Measurements from ENCODE around the gene CADPS. TPM values are rescaled to one million over a fixed set of nuclear protein-coding genes. Genes with fewer than 3 reads are reported as not detected.

CADPS gene
- polyA plus RNA-seq, 3 donors: 1.2 to 2.4 (median 1.2) TPM

GRCh38 chr3:62700357-62700756, 174.9 kb downstream of the CADPS start:
- DNase-seq (ENCODE audit: low read depth in 3 of 3, low spot score in 2 of 3): no peak

DNA sequence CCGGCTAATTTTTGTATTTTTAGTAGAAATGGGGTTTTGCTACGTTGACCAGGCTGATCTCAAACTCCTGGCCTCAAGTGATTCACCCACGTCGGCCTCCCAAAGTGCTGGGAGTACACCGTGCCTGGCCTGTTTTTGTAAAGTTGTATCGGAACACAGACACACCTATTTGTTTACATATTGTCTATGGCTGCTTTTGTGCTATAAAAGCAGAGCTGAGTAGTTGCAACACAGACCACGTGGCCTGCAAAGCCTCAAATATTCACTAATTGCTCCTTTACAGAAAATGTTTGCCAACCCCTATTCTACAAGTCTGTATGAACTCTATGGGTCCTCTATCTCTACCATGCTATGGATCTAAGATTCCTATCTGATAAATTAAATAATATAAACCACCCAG, 175.5 kb downstream of the CADPS start:
- DNase-seq (ENCODE audit: low read depth in 3 of 3, low spot score in 2 of 3): no peak

- DNase-seq (ENCODE audit: low read depth in 3 of 3, low spot score in 2 of 3): no peak
These were observed 179.2 kb downstream of the CADPS start for GRCh38 chr3:62696011-62696410.

DNA sequence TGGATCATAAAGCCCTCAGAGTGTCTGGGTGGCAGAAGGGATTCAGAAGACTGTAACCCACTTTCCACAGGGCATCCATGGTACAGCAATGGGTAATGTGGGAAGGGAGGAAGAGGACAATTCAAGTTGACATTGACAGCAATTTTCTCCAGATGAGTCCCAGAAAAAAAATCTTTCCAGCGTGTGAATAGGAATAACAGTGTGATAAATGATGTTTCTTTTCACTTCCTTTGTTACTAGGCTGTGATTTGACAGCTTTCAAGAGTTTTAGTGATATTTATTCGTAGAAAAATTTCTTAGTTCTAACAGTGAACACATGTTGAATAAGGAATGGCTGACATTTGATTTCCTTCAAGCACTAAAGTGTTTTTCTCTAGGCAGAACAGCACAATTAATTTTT, 186.4 kb downstream of the CADPS start:
- no peak for DNase-seq (ENCODE audit: low read depth in 3 of 3, low spot score in 2 of 3)

GRCh38 chr3:62688050-62688449, 187.2 kb downstream of the CADPS start:
- no peak for DNase-seq (ENCODE audit: low read depth in 3 of 3, low spot score in 2 of 3)

GRCh38 chr3:62686503-62687294, 188.5 kb downstream of the CADPS start:
- DNase-seq (ENCODE audit: low read depth in 3 of 3, low spot score in 2 of 3): no peak

- DNase-seq (ENCODE audit: low read depth in 3 of 3, low spot score in 2 of 3): no peak
These were observed 192.4 kb downstream of the CADPS start for GRCh38 chr3:62682826-62683225.

DNA sequence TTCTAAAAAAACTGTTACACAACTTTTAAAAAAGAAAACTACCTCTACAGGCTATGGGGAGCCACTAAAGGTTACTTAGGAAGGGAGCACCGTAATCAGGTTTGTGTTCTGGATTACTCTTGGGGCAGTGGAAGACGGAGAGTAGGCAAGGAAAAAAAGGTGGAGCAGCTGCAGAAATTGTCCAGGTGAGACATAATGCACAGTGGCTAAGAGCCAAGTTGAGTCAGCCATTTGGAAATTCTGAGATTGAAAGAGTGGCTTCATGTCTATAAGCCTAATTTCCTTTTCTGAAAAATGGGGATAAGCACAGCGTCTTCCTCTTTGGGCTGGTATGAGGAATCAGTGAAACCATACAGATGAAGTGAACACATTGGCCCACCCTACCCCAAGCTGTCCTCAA, 195.2 kb downstream of the CADPS start:
- no peak for DNase-seq (ENCODE audit: low read depth in 3 of 3, low spot score in 2 of 3)

DNA sequence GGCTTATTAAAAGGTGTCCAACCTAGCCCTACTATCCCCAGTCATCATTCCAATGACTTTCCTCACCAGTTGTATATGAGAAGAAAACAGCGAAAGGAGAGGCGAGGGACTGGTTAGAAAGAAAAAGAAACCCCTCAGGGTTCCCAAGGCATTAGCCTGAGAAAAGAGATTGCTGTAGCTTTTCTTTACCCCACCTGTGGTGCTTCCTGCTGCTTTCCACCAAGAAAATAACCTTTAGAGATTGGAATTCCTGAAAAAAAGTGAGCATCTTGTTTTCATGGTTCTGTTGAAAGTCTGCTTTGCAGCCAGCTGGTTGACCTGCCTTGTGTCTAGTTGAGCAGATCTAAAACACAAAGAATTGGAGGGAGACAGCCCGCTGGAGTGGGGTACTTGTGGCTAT, 196.4 kb downstream of the CADPS start:
- no peak for DNase-seq (ENCODE audit: low read depth in 3 of 3, low spot score in 2 of 3)

DNA sequence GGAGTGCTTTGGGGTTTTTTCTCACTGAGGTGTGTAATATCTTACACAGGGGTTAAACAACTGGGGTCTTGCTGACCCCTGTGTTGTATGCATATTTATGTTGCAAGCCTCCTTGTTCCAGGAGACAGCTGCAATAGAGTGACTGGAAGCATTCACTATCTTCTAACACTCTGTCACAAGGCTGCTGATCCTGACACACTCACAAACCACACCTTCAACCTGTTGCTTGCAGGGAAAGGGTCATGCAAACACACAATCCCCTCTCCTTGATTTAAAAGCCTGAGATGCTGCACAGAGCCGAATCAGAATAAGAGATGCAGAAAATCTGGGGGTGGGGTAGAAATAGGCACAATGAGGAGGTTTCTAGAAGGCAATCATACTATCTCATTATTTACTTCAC, 197.3 kb downstream of the CADPS start:
- no peak for DNase-seq (ENCODE audit: low read depth in 3 of 3, low spot score in 2 of 3)

- no peak for DNase-seq (ENCODE audit: low read depth in 3 of 3, low spot score in 2 of 3)
These were observed 198.4 kb downstream of the CADPS start for GRCh38 chr3:62676689-62677271.

GRCh38 chr3:62675492-62675891, 199.7 kb downstream of the CADPS start:
- no peak for DNase-seq (ENCODE audit: low read depth in 3 of 3, low spot score in 2 of 3)

- DNase-seq (ENCODE audit: low read depth in 3 of 3, low spot score in 2 of 3): no peak
These were observed 202.3 kb downstream of the CADPS start for GRCh38 chr3:62672988-62673313.

DNA sequence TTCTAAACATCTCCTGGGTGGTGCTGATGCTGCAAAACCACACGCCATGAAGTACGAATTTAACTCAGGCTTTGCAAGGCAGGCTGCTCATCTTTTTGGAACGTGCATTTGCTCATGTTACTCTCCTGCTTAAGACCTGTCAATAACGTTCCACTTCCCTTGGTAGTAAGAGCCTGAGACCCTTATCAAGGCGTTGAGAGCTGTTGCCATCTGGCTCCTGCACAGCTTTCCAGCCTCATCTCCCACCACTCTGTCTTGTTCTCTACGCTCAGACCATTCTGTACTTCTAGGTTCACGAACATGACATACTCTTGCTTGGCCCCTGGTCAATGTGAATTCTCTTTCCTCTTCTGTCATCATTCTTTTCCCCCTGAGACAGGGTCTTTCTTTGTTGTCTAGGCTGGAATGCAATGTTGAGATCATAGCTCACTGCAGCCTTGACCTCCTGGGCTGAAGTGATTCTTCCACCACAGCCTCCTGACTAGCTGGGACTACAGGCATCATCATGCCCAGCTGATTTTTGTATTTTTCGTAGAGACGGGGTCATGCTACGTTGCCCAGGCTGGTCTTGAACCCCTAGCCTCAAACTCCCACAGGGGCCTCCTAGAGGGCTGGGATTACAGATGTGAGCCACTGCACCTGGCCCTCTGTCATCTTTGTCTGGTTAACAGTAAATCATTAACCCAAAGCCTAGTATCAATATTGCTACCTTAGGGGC, 202.8 kb downstream of the CADPS start:
- no peak for DNase-seq (ENCODE audit: low read depth in 3 of 3, low spot score in 2 of 3)

DNA sequence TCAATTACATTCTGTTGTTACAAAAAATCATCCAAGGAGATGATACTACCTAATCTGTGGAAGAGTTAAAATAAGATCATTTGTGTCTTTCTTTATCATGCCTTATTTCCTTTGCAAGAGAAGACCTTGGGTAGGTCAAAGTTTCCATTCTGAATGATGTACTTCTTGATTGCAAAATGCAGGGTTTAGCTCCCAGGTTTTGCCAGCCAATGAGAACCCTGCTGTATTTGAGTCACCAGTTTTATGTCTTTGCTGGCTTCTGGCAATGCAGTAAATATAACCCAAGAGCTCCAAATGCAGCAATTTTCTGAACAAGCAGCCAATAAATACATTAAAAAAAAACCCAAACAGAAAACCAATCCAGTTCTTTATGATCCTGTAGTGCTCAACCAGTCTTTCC, 204.9 kb downstream of the CADPS start:
- no peak for DNase-seq (ENCODE audit: low read depth in 3 of 3, low spot score in 2 of 3)

DNA sequence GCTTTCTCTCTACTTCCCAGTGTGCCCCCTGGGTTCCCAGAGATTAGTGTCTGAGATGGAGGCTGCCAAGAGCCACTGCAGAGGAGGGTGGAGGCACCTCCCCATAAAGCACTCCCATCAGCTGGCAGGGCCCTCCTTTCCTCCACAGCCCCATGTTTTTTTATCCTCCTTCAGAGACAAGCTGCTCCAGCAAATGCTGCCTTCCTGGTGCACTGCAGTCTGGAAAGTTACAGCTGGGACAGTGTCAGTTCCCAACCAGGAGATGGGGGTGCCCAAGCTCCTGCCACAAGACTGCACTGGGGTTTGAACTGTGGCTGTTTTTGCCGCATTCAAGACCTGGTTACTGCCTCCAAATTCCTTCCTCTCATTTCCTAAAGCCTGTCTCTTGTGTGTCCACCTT, 206.1 kb downstream of the CADPS start:
- DNase-seq (ENCODE audit: low read depth in 3 of 3, low spot score in 2 of 3): no peak

DNA sequence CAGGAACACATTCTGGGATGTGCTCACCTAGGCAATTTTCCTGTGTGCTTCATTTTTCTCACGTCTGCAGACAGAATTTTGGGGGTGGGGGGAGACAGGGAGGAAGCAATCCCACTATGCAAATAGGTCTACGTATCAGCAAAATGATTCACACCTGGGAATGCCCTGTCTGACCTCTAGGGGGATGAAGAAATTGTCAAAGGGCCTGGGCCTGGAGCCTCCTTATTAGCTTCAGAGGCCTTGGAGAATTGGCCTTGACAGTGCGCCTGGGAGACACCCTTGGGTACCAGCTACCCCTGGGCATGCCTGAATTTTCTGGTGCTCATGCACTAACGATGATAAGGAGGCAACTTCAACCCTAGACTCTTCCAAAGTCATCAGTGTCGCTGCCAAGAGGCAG, 207.5 kb downstream of the CADPS start:
- no peak for DNase-seq (ENCODE audit: low read depth in 3 of 3, low spot score in 2 of 3)

GRCh38 chr3:62665627-62666437, 209.4 kb downstream of the CADPS start:
- DNase-seq (ENCODE audit: low read depth in 3 of 3, low spot score in 2 of 3): peak; percentile 42 to 61 (median 52)

GRCh38 chr3:62662677-62663076, 212.5 kb downstream of the CADPS start:
- no peak for DNase-seq (ENCODE audit: low read depth in 3 of 3, low spot score in 2 of 3)

DNA sequence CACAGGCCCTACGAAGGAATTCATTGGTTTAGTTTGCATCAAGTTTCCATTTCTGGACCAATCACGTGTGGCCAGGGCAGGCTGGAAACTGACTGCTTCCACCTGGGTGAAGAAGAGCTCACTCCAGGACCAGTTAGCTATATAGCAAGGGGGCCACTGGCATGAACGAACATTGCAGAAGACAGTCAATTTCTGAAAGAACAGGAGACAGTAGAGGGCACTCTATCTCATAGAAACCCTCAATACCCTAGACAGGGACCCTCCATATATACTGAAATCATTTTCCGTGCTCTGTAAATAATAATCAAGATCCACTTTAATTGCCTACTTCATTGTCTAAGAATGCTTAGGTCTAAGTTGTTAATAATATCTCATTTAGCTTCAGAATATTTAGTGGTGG, 215.6 kb downstream of the CADPS start:
- DNase-seq (ENCODE audit: low read depth in 3 of 3, low spot score in 2 of 3): no peak

- no peak for DNase-seq (ENCODE audit: low read depth in 3 of 3, low spot score in 2 of 3)
These were observed 219.5 kb downstream of the CADPS start for GRCh38 chr3:62655691-62656063.
